ENCODE data around the gene DNAJB14. TPM values are rescaled to one million over a fixed set of nuclear protein-coding genes. Genes with fewer than 3 reads are reported as not detected.

DNAJB14 gene
- total and polyA plus RNA-seq, 2 of the 13 experiments (the other 11 are each of a cell fraction or from before 2014, with no cell fraction given): 9.1 to 38.1 TPM

GRCh38 chr4:99949034-99949998 lies 2.9 kb upstream of the DNAJB14 start (continued):
- TF ChIP-seq ZNF318 (CRISPR knock-in tag; IDR thresholded peaks at IDR 0.05): no peak
- TF ChIP-seq HOXD1 (CRISPR knock-in tag; IDR thresholded peaks at IDR 0.05): no peak
- no peak for TF ChIP-seq FOXO1 (CRISPR knock-in tag; IDR thresholded peaks at IDR 0.05)
- TF ChIP-seq CSRNP2 (CRISPR knock-in tag; conservative IDR thresholded peaks at IDR 0.05; ENCODE audit: low read depth): no peak
- TF ChIP-seq SMAD1 (CRISPR knock-in tag; IDR thresholded peaks at IDR 0.05; ENCODE audit: borderline replicate concordance, low read depth): no peak
- peak; percentile 69; the same call in 1 of the 2 replicates for TF ChIP-seq AKAP8 (CRISPR knock-in tag; IDR thresholded peaks at IDR 0.05)
- TF ChIP-seq CCDC6 (CRISPR knock-in tag; IDR thresholded peaks at IDR 0.05): peak; percentile 42; the same call in 1 of the 2 replicates
- no peak for TF ChIP-seq MIXL1 (CRISPR knock-in tag; IDR thresholded peaks at IDR 0.05)
- TF ChIP-seq NR2F6 (IDR thresholded peaks at IDR 0.05): no peak
- TF ChIP-seq NR2F6 (CRISPR knock-in tag; IDR thresholded peaks at IDR 0.05): no peak; the same call in 1 of the 2 replicates
- TF ChIP-seq MTA1 (CRISPR knock-in tag; IDR thresholded peaks at IDR 0.05; ENCODE audit: borderline replicate concordance): 0 out of 2 replicates have a peak, but pooled peaks have one; percentile 45
- TF ChIP-seq ZBTB33 (CRISPR knock-in tag; IDR thresholded peaks at IDR 0.05): peak; percentile 23; the same call in 1 of the 2 replicates
- 0 out of 2 replicates have a peak, but pooled peaks have one; percentile 48 for TF ChIP-seq ZMYM4 (CRISPR knock-in tag; IDR thresholded peaks at IDR 0.05)
- 0 out of 2 replicates have a peak, but pooled peaks have one; percentile 50 for TF ChIP-seq SIN3B (IDR thresholded peaks at IDR 0.05; ENCODE audit: low read length)
- TF ChIP-seq ZNF296 (CRISPR knock-in tag; conservative IDR thresholded peaks at IDR 0.05): no peak
- no peak for TF ChIP-seq GABPA (IDR thresholded peaks at IDR 0.05; ENCODE audit: low read depth, low read length)
- peak; percentile 54; the same call in 1 of the 2 replicates for TF ChIP-seq GABPA (CRISPR knock-in tag; IDR thresholded peaks at IDR 0.05; ENCODE audit: low read depth)
- TF ChIP-seq NONO (IDR thresholded peaks at IDR 0.05): no peak
- TF ChIP-seq NONO (CRISPR knock-in tag; conservative IDR thresholded peaks at IDR 0.05): peak; percentile 70

Data from HepG2 (cell line).